ENCODE data around the gene FRZB.

GRCh38 chr2:182817558-182817957 lies 48.9 kb downstream of the FRZB start:
- no peak for TF ChIP-seq POLR2AphosphoS5 (IDR thresholded peaks at IDR 0.05; ENCODE audit: borderline replicate concordance, low read depth, low read length)
- TF ChIP-seq EZH2 (IDR thresholded peaks at IDR 0.05), result no peak

Data from SK-N-MC (cell line).